ENCODE data around the gene RPS6KB2.
"Not testable (repeated sequence)": the region's sequence is repeated elsewhere in the genome, so short reads cannot be mapped to it uniquely, and the experiment has no call there.

Gene RPS6KB2

DNA sequence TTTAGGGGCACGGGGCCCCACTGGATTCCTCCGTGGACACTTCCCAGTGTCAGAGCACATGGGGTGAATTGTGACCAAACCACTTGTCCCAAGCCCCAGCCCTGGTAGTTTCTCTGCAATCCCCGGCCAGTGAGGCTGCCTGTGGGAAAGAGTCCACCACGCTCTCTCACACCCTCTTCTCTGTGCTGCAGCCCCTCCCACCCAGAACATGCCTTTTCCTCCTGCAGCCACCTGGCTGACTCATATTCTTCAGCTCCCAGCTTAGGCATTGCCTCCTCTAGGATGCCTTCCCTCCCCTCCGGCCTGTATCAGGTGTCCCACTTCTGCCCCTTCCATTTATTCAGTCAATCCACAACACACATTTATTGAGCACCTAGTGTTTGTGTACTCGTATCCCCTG lies 5.4 kb upstream of the RPS6KB2 start:
- H3K4me3 ChIP-seq (ENCODE audit: low read depth, low read length), result no peak overlapping the region
- TF ChIP-seq CTCF (IDR thresholded peaks at IDR 0.05; ENCODE audit: insufficient read depth, low read length, missing control alignments), result no peak
- DNase-seq (ENCODE audit: low read depth, low spot score), result no peak
- ChIA-PET CTCF (no interaction called here), POLR2A (no interaction called here)

GRCh38 chr11:67423466-67423865 lies 4.8 kb upstream of the RPS6KB2 start:
- TF ChIP-seq CTCF (IDR thresholded peaks at IDR 0.05; ENCODE audit: insufficient read depth, low read length, missing control alignments), result no peak
- ChIA-PET POLR2A (no interaction called here), CTCF (no interaction called here)
- DNase-seq (ENCODE audit: low read depth, low spot score), result no peak
- no peak overlapping the region for H3K4me3 ChIP-seq (ENCODE audit: low read depth, low read length)

GRCh38 chr11:67423891-67424613 lies 4.2 kb upstream of the RPS6KB2 start:
- ChIA-PET CTCF (no interaction called here), POLR2A (no interaction called here)
- TF ChIP-seq CTCF (IDR thresholded peaks at IDR 0.05; ENCODE audit: insufficient read depth, low read length, missing control alignments), result no peak
- no peak overlapping the region for H3K4me3 ChIP-seq (ENCODE audit: low read depth, low read length)
- no peak for DNase-seq (ENCODE audit: low read depth, low spot score)

DNA sequence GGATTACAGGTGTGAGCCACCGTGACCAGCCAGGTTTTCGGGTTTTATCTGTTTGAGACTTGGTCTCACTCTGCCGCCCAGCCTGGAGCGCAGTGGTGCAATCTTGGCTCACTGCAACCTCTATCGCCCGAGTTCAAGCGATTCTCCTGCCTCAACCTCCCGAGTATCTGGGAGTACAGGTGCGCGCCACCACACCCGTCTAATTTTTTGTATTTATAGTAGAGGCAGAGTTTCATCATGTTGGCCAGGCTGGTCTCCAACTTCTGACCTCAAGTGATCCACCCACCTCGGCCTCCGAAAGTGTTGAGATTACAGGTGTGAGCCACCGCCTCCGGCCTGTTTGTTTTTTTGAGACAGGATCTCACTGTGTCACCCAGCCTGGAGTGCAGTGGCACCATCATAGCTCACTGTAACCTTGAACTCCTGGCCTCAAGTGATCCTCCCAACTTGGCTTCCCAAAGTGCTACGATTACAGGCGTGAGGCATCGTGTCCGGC lies 882 bp upstream of the RPS6KB2 start:
- CTCF ChIA-PET, result interaction anchor here (0.9 to 3.7 kb wide), 2 partner anchors 26 to 41 kb away, joined by 3 to 15 read pairs; partner anchors contain the start of gene PPP1CA
- POLR2A ChIA-PET, result interaction anchor here (1.3 kb wide), 1 partner anchor 26 kb away, joined by 3 read pairs; the partner anchor contains the start of gene PPP1CA
- not testable (repeated sequence) for DNase-seq (ENCODE audit: low read depth, low spot score)
- H3K4me3 ChIP-seq (ENCODE audit: low read depth, low read length), result peak overlapping the region; percentile 97

GRCh38 chr11:67429038-67429668 lies 859 bp downstream of the RPS6KB2 start:
- peak overlapping the region; percentile 97 for H3K4me3 ChIP-seq (ENCODE audit: low read depth, low read length)
- TF ChIP-seq CTCF (IDR thresholded peaks at IDR 0.05; ENCODE audit: insufficient read depth, low read length, missing control alignments), result no peak
- CTCF ChIA-PET, result interaction anchor here (0.6 to 3.7 kb wide), 5 partner anchors 10 to 83 kb away, joined by 3 to 15 read pairs (median 4); partner anchors contain the start of gene PPP1CA
- POLR2A ChIA-PET, result no interaction called here
- no peak for DNase-seq (ENCODE audit: low read depth, low spot score)

DNA sequence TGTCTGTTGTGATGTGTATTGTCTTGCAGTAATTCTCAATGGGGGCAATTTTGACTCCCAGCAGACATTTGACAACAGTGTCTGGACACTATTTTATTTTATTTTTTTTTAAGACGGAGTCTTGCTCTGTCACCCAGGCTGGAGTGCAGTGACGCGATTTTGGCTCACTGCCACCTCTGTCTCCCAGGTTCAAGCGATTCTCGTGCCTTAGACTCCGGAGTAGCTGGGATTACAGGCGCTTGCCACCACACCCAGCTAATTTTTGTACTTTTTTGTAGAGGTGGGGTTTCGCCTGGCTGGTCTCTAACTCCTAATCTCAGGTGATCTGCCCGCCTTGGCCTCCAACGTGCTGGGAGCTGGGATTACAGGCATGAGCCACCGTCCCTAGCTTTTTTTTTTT lies 1.4 kb downstream of the RPS6KB2 start:
- TF ChIP-seq CTCF (IDR thresholded peaks at IDR 0.05; ENCODE audit: insufficient read depth, low read length, missing control alignments), result no peak
- peak overlapping the region; percentile 97; the same call in 1 of the 2 replicates for H3K4me3 ChIP-seq (ENCODE audit: low read depth, low read length)
- CTCF ChIA-PET, result interaction anchor here (0.6 to 3.7 kb wide), 3 partner anchors 9 to 39 kb away, joined by 3 to 15 read pairs (median 9); partner anchors contain the start of gene PPP1CA
- DNase-seq (ENCODE audit: low read depth, low spot score), result no peak
- POLR2A ChIA-PET, result no interaction called here
